SK-N-MC (cell line): ENCODE results near the gene GATAD2A.

Experiments
- EZH2 ChIP-seq: fragments of 200-600 bp; sonication (generic); IDR thresholded peaks from one replicate; pipeline ENCODE4 v1.6.1; 2017; ENCODE audit warnings: antibody characterized with exemption
- FOXP2 ChIP-seq: optimal IDR thresholded peaks from 2 replicates; pipeline ENCODE3; 2011; ENCODE audit warnings: mild to moderate bottlenecking, moderate library complexity; ENCODE audit not compliant: insufficient read depth; ENCODE audit errors: extremely low read length, control extremely low read depth
- POLR2AphosphoS5 ChIP-seq: IDR thresholded peaks from 2 replicates; pipeline ENCODE4 v1.6.1; 2012; ENCODE audit warnings: mild to moderate bottlenecking, low read depth, low read length, borderline replicate concordance

- TF ChIP-seq POLR2AphosphoS5 (peak; percentile 95), EZH2 (no peak), FOXP2 (no peak)
Observed at GRCh38 chr19:19515642-19516519, 110.4 kb downstream of the GATAD2A start, which contains the start of gene NDUFA13.
